Stimulated activated CD8-positive, alpha-beta memory T cell treated with anti-CD3 and anti-CD28 coated beads, Interleukin-12 subunit alpha, Interleukin-12 subunit beta, amount 100 ng/mL, for 24 hours (primary cell): ENCODE results near the gene CENPS.
A peak's percentile ranks its signal among the peaks of the same experiment; 100 is the strongest.
"Not testable (repeated sequence)": the region's sequence is repeated elsewhere in the genome, so short reads cannot be mapped to it uniquely, and the experiment has no call there.

Experiments used
- DNase-seq: peaks from one replicate; pipeline ENCODE4 v3.0.0-alpha.2; 2020; ENCODE audit errors: extremely low read depth

Gene CENPS

DNA sequence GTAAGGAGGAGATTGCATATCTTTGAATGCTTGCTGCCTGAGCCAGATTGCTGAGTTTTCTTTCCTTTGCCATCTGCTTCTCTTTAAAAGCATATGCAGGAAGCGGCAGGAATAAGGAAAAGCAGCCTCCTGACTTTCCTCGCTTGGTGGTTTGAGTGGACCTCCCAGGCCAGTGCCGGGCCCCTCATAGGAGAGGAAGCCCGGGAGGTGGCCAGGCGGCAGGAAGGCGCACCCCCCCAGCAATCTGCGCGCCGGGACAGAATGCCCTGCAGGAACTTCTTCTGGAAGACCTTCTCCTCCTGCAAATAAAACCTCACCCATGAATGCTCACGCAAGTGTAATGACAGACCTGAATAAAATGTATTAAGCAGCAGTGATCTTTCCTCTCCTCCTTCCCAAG is 21.1 kb downstream of the CENPS start:
- DNase-seq, result no peak

DNA sequence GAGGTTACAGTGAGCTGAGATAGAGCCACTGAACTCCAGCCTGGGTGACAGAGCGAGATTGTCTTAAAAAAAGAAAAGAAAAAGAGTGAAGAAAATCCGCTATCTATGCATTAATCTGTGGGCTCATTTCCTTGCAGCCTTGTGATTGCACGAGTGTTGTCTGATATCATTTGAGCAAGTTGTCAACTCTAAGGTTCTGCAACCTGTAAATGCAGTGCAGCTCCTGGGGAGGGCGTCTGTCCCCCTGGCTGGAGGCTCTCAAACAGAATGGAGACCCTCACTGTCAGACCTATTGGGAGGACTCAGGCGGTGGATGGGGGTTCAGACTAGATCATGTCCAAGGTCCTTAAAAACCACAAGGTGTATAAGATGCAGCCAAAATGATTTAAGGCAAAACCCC is 25.8 kb downstream of the CENPS start:
- no peak for DNase-seq

DNA sequence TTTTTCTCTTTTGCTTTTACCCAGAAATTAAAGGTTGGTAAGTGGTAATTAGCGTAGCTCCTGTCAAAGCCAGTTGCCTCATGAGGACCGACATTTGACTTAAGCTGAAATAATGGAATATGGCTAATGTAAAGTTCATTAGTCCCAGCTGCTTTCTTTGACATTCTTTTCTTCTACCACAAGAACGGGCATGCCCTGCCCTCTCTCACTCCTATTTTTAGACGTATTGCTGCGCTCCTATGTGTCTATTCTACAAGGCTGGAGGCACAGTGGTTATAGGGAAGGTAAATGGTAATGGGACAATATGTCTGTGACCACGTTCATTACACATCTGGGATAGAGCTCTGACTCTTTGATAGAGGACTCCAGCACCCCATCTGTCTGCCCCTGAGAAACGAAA is 26.4 kb downstream of the CENPS start:
- no peak for DNase-seq

DNA sequence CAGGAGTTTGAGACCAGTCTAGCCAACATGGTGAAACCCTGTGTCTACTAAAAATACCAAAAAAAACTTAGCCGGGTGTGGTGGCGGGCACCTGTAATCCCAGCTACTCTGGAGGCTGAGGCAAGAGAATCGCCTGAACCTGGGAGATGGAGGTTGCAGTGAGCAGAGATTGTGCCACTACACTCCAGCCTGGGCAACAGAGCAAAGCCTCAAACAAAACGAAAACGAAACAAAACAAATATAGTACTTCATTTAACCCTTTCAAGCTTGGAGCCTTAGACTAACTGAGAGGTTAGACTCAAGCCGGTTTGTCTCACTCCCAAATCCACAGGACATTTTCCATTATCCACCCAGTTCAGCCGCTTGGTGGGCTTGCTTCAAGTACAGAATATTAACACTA is 27.2 kb downstream of the CENPS start:
- not testable (repeated sequence) for DNase-seq

DNA sequence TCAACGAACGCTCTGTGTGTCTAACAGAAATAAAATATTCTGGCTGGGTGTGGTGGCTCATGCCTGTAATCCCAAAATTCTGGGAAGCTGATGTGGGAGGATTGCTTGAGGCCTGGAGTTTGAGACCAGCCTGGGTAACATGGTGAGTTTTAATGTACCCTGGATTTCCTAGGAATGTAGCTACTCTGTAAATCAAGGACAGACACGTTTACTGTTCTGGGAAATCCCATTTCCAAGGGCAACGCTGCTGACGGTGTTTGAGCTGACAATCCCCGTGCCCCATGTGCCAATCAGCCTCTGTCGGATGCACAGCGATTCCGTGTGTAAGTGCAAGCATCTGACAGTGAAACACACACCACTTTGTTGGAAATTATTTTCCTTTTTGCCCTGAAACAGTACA is 27.6 kb downstream of the CENPS start:
- no peak for DNase-seq

DNA sequence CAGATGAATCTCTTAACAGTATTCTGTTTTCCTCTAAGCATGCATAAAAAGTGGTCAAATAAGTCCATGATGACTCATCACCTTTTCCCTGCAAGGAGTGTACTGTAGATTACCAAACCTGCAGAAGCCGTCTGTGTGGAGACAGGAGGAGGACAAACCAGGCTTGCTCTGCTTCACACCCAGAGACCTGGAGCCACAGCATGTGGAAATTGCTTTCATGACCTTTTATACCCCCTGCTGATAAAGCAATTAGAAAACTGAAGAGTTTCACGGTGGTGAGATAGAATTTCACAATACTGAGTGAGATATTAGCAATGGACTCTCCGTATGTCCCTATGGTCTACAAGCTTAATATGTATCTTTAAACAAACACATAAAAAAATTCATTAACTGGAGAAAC is 29.0 kb downstream of the CENPS start:
- no peak for DNase-seq

DNA sequence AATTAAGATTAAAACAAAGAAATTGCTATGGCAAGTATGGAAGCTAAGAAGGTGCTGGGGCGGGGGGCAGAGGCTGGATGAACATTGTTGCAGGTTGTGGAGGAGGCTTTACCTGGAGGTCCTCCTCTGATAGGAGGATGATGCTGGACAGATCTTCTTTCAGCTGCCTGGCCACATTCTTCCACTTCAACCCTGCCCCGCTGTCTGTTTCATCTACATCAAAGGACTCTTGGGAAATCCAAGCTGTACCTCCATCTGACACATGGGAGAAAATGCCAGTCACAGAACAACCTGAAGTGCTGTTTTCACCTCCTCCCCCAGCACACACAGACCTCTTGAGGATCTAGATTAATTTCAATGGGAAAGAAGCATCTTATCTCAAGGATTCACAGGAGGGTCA is 36.8 kb downstream of the CENPS start:
- no peak for DNase-seq

DNA sequence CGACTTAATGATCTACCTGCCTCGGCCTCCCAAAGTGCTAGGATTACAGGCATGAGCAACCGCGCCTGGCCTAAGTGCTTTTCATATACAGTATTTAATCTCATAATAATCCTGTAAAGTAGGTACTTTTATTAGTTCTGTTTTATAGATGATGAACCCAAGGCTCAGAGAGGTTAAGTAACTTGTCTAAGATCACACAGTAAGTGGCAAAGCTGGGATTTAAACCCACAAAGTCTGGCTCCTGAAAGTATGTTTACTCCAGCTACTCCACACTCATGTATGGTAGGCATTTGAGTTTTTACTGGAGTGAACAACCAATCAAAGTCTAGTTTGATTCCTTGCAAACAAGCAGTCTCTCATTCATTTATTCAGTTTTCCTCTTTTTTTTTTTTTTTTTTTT is 39.8 kb downstream of the CENPS start:
- no peak for DNase-seq

DNA sequence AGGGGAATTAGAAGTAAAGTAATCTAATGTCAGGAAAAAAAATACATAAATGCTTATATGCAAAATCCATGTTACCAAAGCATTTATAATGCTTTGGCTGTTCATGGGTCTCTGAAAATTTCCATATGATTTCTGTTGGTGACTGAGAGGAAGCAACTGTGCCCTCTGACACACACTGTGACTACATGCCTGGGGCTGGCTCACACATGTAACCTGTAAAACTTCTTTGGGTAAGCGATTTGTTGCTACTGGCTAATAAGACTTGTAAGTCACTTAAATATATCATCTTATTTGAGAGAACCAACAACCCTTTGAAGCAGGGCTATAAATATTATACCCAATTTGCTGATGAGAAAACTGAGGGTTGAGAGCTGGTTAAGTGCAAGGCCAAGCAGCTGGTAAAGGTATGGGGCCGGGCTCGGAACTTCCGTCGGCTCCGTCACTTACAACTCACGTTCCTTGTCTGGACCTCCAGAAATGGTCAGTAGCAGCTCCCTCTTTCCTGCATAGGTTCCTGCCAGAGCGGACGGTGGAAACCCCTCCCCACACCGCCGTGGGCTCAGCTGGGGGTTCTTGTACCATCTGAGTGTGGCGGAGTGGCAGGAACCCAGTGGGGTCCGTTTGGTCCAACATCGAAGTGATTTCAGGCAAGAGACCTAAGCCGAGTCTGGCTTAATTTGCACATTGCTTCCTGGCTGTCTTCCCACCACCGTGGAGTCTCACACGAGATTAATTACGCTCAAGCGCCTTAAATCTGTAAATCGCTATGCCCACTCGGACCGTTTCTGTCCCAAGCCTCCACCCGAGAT is 41.4 kb downstream of the CENPS start:
- no peak for DNase-seq

DNA sequence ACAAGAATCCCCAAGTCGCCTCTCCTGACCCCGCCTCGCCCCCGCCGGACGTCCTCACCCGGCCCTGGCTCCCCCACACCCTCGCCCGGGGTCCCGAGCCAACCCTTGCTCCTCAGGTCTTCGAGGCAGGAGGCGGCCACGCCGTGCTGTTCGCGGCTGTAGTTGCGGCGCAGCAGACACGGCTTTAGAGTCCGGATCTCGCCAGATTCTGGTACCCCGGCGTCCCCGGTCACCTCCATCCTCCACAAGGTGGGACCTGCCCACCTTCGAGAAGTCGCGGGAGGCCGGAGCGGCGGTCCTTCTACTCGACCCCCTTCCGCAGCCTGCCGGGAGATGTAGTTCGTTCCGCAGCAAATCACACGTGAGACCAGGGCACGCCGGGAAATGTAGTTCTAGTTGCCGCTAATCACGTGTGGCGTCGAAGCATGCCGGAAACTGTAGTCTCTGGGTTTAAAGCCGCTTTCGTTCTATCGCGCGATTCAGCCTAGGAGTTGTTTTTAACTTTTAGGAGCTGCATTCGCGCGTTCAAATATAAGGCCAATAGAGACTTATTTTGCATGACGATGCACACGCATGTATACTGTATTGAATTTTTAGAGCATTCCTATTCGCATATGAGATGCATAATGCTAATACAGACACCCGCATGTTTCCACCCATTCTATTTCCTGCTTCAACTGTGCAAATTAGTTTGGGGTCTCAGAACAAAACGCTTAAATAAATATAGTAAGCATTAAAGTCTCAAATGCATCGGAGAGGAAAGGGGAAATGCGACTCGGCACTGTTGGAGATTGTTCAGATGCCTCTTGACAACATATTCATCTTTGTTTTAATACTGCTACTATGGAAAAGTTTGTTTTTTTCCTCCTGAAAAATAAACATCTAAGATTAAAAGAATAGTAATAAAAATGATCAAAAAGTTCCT is 42.2 kb downstream of the CENPS start, which contains the start of gene DFFA:
DFFA (minus strand) TSS at position 310 of the 925 bp plus-strand sequence; CDS start at position 239, 71 bp downstream.
- peak; percentile 86 for DNase-seq

DNA sequence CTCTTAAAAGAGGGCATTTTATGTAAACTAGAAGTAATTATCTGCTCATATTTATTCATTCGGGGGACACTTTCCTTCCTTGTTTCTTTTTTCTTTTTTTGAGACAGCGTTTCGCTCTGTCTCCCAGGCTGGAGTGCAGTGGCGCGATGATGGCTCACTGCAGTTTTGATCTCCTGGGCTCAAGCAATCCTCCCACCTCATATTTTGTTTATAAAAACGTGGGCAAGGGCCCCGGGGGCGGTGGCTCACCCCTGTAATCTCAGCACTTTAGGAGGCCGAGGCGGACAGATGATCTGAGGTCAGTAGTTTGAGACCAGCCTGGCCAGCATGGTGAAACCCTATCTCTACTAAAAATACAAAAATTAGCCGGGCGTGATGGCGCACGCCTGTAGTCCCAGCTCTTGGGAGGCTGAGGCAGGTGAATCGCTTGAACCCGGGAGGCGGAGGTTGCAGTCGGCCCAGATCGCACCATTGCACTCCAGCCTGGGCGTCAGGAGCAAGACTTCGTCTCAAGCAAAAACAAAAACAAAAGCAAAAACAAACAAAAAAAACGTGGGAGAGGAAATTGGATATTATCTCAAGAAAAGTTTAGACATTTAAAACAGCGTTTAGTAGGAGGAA is 43.0 kb downstream of the CENPS start:
- DNase-seq, result no peak

DNA sequence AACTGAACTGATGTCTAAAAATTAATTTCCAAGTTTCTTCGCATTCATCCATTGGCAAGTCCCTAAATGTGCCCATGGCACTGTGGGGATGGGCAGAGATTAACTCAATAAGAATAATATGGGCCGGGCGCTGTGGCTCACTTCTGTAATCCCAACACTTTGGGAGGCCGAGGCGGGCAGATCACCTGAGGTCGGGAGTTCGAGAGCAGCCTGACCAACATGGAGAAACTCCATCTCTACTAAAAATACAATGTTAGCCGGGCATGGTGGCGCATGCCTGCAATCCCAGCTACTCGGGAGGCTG is 44.0 kb downstream of the CENPS start:
- DNase-seq, result not testable (repeated sequence)

DNA sequence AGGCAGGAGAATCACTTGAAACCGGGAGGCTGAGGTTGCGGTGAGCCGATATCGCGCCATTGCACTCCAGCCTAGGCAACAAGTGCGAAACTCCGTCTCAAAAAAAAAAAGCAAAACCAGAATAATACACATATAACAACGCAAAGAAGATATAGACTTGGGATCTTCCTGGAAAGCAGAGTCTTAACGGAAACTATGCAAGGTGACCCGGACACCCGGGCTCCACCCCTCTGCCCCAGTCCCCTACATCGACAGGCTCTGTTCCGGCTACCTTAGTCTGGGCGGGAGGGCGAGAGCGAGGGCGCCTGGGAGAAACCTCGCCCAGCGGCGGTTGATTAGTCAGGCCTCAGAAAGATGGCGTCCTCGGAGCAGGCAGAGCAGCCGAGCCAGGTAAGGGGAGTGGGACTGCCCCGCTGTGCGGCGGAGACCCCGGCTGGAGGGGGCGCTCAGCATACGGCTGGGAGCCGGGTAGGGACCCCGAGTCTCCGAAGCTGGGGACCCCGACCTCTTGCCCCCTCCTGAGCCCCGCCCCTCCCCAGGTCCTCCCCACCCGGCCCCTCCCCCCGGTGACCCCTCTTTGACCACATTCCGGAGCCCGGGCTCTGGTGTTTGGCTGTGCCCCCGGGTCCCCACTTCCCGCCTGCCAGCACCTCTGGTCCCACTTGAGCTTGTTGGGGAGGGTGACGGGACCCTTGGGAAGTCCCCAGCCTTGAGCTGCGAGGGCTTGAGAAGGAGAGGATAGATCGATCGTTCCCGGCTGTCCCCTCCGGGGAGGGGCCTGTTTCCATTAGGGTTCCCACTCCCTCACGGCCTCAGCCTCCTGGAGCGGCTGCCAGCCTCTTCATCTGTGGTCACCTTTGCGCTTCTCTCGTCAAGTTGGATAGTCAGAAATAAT is 44.6 kb downstream of the CENPS start, which contains the start of gene PEX14:
PEX14 (plus strand) TSS at position 338 of the 895 bp plus-strand sequence; CDS start at position 355, 17 bp downstream.
- DNase-seq, result peak; percentile 73

DNA sequence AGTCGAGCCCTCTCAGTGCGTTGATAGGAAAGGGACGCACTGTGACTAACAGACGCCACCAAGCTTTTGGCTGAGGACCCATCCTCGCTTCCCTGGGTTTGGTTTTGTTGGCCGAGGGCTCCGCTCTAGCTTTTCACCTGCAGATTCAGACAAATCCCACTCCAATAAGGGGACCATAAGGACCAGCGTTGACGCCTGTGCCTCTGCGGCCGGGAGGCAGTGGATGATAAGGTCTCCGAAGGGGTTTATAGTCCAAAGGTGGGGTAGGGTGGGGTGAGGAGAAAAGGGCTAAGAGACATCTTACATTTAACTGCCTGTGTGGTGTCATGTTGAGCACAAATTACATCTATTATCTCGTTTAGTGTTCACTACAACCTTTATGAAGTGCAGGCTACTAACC is 45.3 kb downstream of the CENPS start:
- DNase-seq, result no peak

DNA sequence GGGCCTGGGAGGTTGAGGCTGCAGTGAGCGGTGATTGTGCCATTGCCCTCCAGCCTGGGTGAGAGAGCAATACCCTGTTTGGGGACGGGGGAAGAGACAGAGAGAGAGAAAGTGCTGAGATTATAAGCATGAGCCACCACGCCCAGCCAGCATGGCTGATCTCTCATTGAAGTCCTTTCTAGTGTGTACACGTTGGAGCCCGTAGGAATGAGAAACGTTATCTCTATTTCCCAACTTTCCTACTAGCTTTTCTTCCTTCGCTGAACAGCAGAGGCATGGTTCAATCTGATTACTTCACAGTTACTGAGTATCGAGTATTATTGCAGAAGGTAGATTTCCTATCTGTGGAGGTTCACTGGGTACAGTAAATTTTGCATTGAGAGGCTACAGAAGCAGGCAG is 49.1 kb downstream of the CENPS start:
- DNase-seq, result no peak

DNA sequence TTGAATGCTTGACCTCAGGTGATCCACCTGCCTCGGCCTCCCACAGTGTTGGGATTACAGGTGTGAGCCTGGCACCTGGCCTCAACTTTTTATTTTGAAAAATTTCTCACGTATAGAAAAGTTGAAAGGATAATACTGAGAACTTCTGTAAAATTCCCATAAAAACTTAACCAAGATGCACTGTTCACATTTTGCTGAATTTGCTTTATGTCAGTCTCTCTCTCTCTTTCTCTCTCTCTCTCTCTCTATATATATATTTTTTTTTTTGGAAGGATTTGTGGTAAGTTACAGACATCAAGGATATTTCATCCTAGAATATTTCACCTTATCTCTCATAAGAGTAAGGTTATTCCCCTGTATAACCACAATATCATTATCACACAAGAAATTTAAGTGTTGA is 50.4 kb downstream of the CENPS start:
- no peak for DNase-seq

DNA sequence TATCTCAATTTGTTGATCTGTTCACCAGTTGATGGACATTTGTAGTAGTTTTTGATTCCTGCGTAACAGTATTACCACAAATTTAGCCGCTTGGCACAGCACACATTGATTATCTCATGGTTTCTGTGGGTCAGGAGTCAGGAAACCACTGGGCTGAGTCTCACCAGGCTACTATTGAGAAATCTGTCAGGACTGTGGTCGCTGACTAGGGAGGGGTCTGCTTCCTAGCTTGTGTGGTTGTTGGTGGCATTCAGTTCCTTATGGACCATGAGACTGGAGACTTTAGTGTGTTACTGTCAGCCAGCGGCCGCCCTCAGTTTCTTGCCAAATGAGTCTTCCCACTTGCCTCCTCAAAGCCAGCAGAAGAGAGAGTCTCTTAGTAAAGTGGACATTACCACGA is 54.3 kb downstream of the CENPS start:
- no peak for DNase-seq

DNA sequence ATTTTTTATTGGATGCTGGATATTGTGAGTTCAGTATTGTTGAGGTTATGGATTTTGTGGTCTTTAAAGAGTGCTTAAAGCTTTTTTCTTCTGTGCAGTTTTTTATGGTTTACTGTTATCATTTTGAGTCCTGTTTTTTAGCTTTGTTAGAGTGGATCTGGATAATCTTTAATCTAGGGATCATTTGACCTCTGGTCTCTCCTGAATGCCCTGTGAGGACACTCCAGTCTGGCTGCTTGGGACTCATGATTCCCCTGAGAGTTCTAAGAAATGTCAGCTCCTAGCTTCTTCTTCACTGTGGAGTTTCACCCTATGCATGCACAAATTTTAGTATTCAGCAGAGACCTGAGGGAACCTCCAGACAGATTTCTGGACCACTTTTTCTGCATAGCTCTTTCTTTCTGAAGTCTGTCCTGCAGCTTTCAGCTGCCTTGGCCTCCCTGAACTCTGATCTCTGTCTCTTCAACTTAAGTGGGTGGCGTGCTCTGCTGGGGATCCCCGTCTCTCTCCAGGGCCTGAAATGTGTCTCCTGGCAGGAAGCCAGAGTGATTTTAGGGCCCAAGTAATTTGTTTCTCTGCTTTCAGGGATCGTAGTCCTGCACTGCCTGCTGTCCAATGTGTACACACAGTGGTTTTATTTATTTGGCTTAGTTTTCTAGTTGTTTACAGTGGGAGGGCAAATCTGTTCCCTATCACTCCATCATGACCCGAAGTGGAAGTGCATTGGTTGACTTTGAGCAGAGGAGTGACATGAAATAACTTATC is 59.2 kb downstream of the CENPS start:
- no peak for DNase-seq

DNA sequence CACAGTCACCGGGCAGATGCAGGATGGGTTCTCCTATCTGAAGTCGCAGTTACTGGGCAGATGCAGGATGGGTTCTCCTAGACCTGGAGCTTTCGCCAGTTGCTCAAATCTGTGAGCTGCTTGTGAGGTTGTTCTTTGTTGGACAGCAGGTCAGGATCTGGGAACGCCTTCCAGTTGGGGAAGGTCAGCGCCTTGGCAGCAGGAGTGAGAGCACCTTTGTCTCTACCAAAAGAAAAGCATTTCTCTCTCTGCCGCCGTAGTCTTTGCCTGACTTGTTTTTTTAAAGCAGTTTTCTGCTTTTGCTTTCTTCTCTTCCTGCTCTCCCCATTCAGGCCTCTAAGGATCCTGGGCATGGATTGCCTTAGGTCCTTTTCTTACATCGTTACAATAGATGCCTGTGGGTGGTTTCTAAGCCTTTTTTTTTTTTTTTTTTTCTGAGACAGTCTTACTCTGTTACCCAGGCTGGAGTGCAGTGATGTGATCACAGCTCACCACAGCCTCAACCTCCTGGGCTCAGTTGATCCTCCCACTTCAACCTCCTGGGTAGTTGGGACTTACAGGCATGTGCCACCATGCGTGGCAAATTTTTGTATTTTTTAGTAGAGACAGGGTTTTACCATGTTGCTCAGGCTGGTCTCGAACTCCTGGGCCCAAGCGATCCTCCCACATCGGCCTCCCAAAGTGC is 60.2 kb downstream of the CENPS start:
- DNase-seq, result no peak
